Natural killer cell (primary cell): Measurements from ENCODE around the gene PSMB4. TPM values are rescaled to one million over a fixed set of nuclear protein-coding genes. Genes with fewer than 3 reads are reported as not detected.

Experiments used
- ATAC-seq, 3 donors: fragments of 150-1000 bp in 2 of 3; fragments of 200-7000 bp in 1 of 3; cut with Tn5 transposase; 1 replicate in 1 of 3; 2 replicates in 2 of 3; pipeline ENCODE4 v1.10.0; 2021; ENCODE audit warnings: mild to moderate bottlenecking in 2 of 3, moderate library complexity in 2 of 3
- DNase-seq, 2 donors: peaks; one replicate each; pipeline versions ENCODE4 v3.0.0 to v3.0.0-alpha.2; 2013 to 2021; ENCODE audit warnings: mixed read lengths in 1 of 2
- H3K27ac ChIP-seq: one replicate; pipeline ENCODE4 v1.5.1; 2013; ENCODE audit warnings: mild to moderate bottlenecking, low read length
- H3K27me3 ChIP-seq: one replicate; pipeline ENCODE4 v1.6.1; 2013; ENCODE audit warnings: low read length; ENCODE audit not compliant: control insufficient read depth, insufficient read depth
- H3K36me3 ChIP-seq: one replicate; pipeline ENCODE4 v1.6.1; 2013; ENCODE audit warnings: low read length; ENCODE audit not compliant: control insufficient read depth, insufficient read depth
- H3K4me1 ChIP-seq: one replicate; pipeline ENCODE4 v1.6.1; 2013; ENCODE audit warnings: low read length; ENCODE audit not compliant: control insufficient read depth, insufficient read depth
- H3K4me3 ChIP-seq: one replicate; pipeline ENCODE4 v1.5.1; 2013; ENCODE audit warnings: low read length
- H3K9me3 ChIP-seq: one replicate; pipeline ENCODE4 v1.6.1; 2013; ENCODE audit warnings: low read length; ENCODE audit not compliant: control insufficient read depth, insufficient read depth
- H3K27ac Mint-ChIP-seq, 2 donors: one replicate each; pipeline ENCODE4 v1.8.0; 2022; ENCODE audit warnings: mild to moderate bottlenecking in 2 of 2, mixed read lengths in 2 of 2, moderate library complexity in 1 of 2
- H3K27me3 Mint-ChIP-seq, 2 donors: one replicate each; pipeline ENCODE4 v1.8.0; 2022; ENCODE audit warnings: low read depth in 2 of 2, mixed read lengths in 2 of 2
- H3K36me3 Mint-ChIP-seq: one replicate; pipeline ENCODE4 v1.8.0; 2022; ENCODE audit warnings: mixed read lengths
- H3K4me1 Mint-ChIP-seq, 2 donors: one replicate each; pipeline ENCODE4 v1.8.0; 2022; ENCODE audit warnings: mixed read lengths in 2 of 2
- H3K4me3 Mint-ChIP-seq: one replicate; pipeline ENCODE4 v1.8.0; 2022; ENCODE audit warnings: mild to moderate bottlenecking, moderate library complexity, mixed read lengths
- H3K9me3 Mint-ChIP-seq, 2 donors: one replicate each; pipeline ENCODE4 v1.8.0; 2022; ENCODE audit warnings: mixed read lengths in 2 of 2
- CTCF ChIP-seq: fragments of 200-600 bp; IDR thresholded peaks from one replicate; pipeline ENCODE4 v1.8.0; 2022; ENCODE audit warnings: antibody characterized with exemption
- WGBS: methylation state at CpG from one replicate; pipeline ENCODE4 v1.1.7; 2013; ENCODE audit warnings: missing lambda C conversion rate; ENCODE audit not compliant: insufficient coverage; 5-methylcytosine and 5-hydroxymethylcytosine counted together
- intact Hi-C: fragments of 100-400 bp; cut with micrococcal nuclease; formaldehyde crosslinking; loops from one replicate; pipeline ENCODE4 v1.14.2; 2022
- total RNA-seq, 4 donors: library from RNA; stranded (reverse); fragments of 120-200 nt in 1 of 4; gene quantifications; one replicate each; pipeline versions ENCODE4 v1.2.3 to v1.2.4, GENCODE V29; 2013 to 2022

Gene PSMB4
- total RNA-seq, 3 donors from 2014 or later (not counting 1 experiment from before 2014, with no cell fraction given): 291 to 313 (median 297) TPM

- ATAC-seq (no peak), DNase-seq (no peak)
- H3K27me3 ChIP-seq: no peaks in the 10 kb centered on the region
- Mint-ChIP-seq H3K4me3 (no peak overlapping the region), H3K36me3 (peaks cover 15% of the 10 kb centered on the region), H3K27ac (no peak overlapping the region), H3K27me3 (no peaks in the 10 kb centered on the region), H3K4me1 (peaks cover 19 to 23% of the 10 kb centered on the region in 2 donors), H3K9me3 (no peaks in the 10 kb centered on the region)
- intact Hi-C loops: loop anchor here (2.0 to 10.0 kb wide), 4 partner anchors 88 to 392 kb away; no protein-coding TSS in a partner anchor
- H3K4me3 ChIP-seq: no peak overlapping the region
- H3K4me1 ChIP-seq: no peaks in the 10 kb centered on the region
- 81% methylated on average over 3 of the region's 4 CpGs for WGBS
- peaks cover 8% of the 10 kb centered on the region for H3K36me3 ChIP-seq
- no peak for TF ChIP-seq CTCF
- H3K9me3 ChIP-seq: no peaks in the 10 kb centered on the region
- no peak overlapping the region for H3K27ac ChIP-seq
These were observed 45.4 kb downstream of the PSMB4 start for GRCh38 chr1:151444783-151445177.

GRCh38 chr1:151447696-151448095 lies 48.3 kb downstream of the PSMB4 start:
- Histone ChIP-seq H3K27ac (no peak overlapping the region), H3K36me3 (no peaks in the 10 kb centered on the region), H3K27me3 (no peaks in the 10 kb centered on the region), H3K9me3 (no peaks in the 10 kb centered on the region), H3K4me3 (no peak overlapping the region), H3K4me1 (no peaks in the 10 kb centered on the region)
- DNase-seq: no peak
- Mint-ChIP-seq H3K9me3 (no peaks in the 10 kb centered on the region), H3K27ac (no peak overlapping the region), H3K36me3 (no peaks in the 10 kb centered on the region), H3K27me3 (no peaks in the 10 kb centered on the region), H3K4me3 (no peak overlapping the region), H3K4me1 (peaks cover 9 to 10% of the 10 kb centered on the region in 2 donors)
- ATAC-seq: no peak
- 53% methylated on average over 2 of the region's 2 CpGs for WGBS
- TF ChIP-seq CTCF: no peak
- intact Hi-C loops: loop anchor here (10.0 kb wide), 1 partner anchor 147 kb away; no protein-coding TSS in a partner anchor

Other genes starting within 250 kb of the PSMB4 start
- 10 to 100 TPM in 1 of 3 donors, 1 to 10 TPM in 2; 4.8 to 14.5 (median 5.7) TPM for gene TNFAIP8L2, start 242.9 kb upstream of the PSMB4 start, total RNA-seq
- 1 to 10 TPM; 1.0 to 1.7 (median 1.2) TPM for gene LYSMD1, start 233.7 kb upstream of the PSMB4 start, total RNA-seq
- 10 to 100 TPM; 52.3 to 54.2 (median 52.9) TPM for gene SCNM1, start 233.4 kb upstream of the PSMB4 start, total RNA-seq
- 1 to 10 TPM in 2 of 3 donors, not detected in 1; 2.6 to 3.8 TPM for gene TMOD4, start 223.6 kb upstream of the PSMB4 start, total RNA-seq
- gene VPS72, start 209.4 kb upstream of the PSMB4 start, total RNA-seq: 10 to 100 TPM; 26.2 to 45.1 (median 44.8) TPM
- 10 to 100 TPM; 42.0 to 65.2 (median 44.6) TPM for gene PIP5K1A, start 201.0 kb upstream of the PSMB4 start, total RNA-seq
- 100 to 1,000 TPM in 1 of 3 donors, 10 to 100 TPM in 2; 94.2 to 101 (median 99.3) TPM for gene PSMD4, start 144.8 kb upstream of the PSMB4 start, total RNA-seq
- gene ZNF687, start 117.3 kb upstream of the PSMB4 start, total RNA-seq: 10 to 100 TPM; 48.1 to 52.2 (median 48.6) TPM
- gene PI4KB, start 72.2 kb upstream of the PSMB4 start, total RNA-seq: 10 to 100 TPM; 68.2 to 99.3 (median 95.0) TPM
- gene RFX5, start 52.3 kb upstream of the PSMB4 start, total RNA-seq: 100 to 1,000 TPM in 2 of 3 donors, 10 to 100 TPM in 1; 72.6 to 111 (median 110) TPM
- gene SELENBP1, start 26.9 kb upstream of the PSMB4 start, total RNA-seq: not detected
- gene POGZ, start 59.9 kb downstream of the PSMB4 start, total RNA-seq: 100 to 1,000 TPM; 106 to 129 (median 121) TPM
- under 1 TPM in 2 of 3 donors, not detected in 1; 0.07 to 0.80 TPM for gene CGN, start 111.8 kb downstream of the PSMB4 start, total RNA-seq
- gene TUFT1, start 140.7 kb downstream of the PSMB4 start, total RNA-seq: 1 to 10 TPM; 4.6 to 7.2 (median 5.0) TPM
- 10 to 100 TPM; 17.8 to 25.0 (median 23.7) TPM for gene SNX27, start 212.5 kb downstream of the PSMB4 start, total RNA-seq